RWPE1 (cell line): ENCODE measurements around the gene CASKIN1.

Experiments used
- CTCF ChIA-PET: fragments of 350-600 bp; sonication (Branson Sonifier 250); formaldehyde crosslinking; extraction: SDS; loops from one replicate; lab custom pipeline; 2021; lab: Yijun Ruan, JAX
- POLR2A ChIA-PET: fragments of 400-600 bp; formaldehyde crosslinking; extraction: SDS; loops from one replicate; lab custom pipeline; 2020; ENCODE audit warnings: antibody characterized with exemption; ENCODE audit not compliant: low non-redundant PET; lab: Yijun Ruan, JAX
- DNase-seq: peaks from one replicate; pipeline ENCODE4 v3.0.0; 2012; ENCODE audit warnings: low spot score
- H3K27ac ChIP-seq: fragments of 450-650 bp; 2 replicates; pipeline ENCODE4 v1.5.1; 2017
- TF ChIP-seq, protein P1 (sequence below): fragments of 450-650 bp; conservative IDR thresholded peaks from 2 replicates; pipeline ENCODE4 v1.5.1; 2017; ENCODE audit warnings: low read depth, mild to moderate bottlenecking

Gene CASKIN1

DNA sequence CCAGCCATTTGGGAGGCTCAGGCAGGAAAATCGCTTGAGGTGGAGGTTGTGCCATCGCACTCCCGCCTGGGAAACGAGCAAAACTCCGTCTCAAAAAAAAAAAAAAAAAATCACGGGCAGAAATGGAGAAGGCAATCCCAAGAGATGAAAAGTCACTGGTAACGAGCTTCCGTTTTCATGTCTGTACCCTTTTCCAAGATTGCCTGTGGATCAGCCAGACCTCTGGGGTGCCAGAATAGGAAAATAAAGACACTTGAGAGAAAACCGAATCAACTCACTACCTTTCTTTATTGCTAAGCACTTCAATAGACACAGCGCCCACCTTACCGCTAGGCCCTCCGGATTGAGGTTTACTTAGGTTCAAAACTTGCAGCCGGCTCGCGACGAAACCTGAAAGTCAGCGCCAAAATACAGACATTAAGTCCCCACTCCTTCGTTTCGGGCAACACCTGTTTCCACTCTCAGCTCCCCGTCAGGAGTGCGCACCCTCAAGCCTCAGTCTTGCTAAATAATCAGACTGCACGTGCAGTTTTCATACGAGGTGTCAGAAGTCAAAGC is 41.8 kb downstream of the CASKIN1 start:
- TF ChIP-seq, protein P1, sequence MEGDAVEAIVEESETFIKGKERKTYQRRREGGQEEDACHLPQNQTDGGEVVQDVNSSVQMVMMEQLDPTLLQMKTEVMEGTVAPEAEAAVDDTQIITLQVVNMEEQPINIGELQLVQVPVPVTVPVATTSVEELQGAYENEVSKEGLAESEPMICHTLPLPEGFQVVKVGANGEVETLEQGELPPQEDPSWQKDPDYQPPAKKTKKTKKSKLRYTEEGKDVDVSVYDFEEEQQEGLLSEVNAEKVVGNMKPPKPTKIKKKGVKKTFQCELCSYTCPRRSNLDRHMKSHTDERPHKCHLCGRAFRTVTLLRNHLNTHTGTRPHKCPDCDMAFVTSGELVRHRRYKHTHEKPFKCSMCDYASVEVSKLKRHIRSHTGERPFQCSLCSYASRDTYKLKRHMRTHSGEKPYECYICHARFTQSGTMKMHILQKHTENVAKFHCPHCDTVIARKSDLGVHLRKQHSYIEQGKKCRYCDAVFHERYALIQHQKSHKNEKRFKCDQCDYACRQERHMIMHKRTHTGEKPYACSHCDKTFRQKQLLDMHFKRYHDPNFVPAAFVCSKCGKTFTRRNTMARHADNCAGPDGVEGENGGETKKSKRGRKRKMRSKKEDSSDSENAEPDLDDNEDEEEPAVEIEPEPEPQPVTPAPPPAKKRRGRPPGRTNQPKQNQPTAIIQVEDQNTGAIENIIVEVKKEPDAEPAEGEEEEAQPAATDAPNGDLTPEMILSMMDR, result no peak
- DNase-seq, result no peak
- ChIA-PET POLR2A (interaction anchor here (0.5 to 1.5 kb wide), 3 partner anchors 9 to 241 kb away, joined by 3 to 14 read pairs (median 3); no protein-coding TSS in a partner anchor), CTCF (no interaction called here)
- H3K27ac ChIP-seq, result peak overlapping the region; percentile 100

DNA sequence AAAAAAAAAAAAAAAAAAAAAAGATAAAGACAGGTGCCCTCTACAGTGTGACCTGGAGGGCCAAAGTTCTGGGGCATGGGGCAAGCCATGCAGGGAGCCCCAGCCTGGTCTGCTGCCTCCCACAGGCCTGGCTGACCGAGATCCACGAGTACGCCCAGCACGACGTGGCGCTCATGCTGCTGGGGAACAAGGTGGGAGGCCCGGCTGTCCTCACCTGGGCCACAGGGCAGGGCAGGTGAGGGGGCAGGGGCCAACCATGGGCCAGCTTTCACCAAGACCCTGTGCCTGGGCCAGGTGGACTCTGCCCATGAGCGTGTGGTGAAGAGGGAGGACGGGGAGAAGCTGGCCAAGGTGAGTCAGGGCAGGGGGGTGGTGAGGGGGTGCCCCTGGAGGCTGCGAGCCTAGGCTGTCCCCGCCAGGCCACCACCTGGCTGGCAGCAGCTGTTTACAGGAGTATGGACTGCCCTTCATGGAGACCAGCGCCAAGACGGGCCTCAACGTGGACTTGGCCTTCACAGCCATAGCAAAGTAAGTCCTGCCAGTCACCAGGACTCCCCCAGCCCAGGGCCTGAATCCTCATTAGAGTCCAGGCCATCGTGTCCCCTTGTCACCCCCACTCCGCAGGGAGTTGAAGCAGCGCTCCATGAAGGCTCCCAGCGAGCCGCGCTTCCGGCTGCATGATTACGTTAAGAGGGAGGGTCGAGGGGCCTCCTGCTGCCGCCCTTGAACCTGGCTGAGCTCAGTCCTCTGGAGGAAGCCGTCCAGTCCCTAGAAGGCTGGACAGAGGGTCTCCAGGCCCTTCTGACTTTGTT is 43.5 kb downstream of the CASKIN1 start:
- TF ChIP-seq, protein P1, result no peak; the same call in 1 of the 2 replicates
- ChIA-PET POLR2A (interaction anchor here (0.7 kb wide), 1 partner anchor 9 kb away, joined by 3 read pairs; no protein-coding TSS in a partner anchor), CTCF (interaction anchor here (0.7 to 1.4 kb wide), 6 partner anchors 9 to 149 kb away, joined by 3 to 5 read pairs (median 4); partner anchors contain the start of gene NHERF2)
- no peak for DNase-seq
- H3K27ac ChIP-seq, result peak overlapping the region; percentile 100

DNA sequence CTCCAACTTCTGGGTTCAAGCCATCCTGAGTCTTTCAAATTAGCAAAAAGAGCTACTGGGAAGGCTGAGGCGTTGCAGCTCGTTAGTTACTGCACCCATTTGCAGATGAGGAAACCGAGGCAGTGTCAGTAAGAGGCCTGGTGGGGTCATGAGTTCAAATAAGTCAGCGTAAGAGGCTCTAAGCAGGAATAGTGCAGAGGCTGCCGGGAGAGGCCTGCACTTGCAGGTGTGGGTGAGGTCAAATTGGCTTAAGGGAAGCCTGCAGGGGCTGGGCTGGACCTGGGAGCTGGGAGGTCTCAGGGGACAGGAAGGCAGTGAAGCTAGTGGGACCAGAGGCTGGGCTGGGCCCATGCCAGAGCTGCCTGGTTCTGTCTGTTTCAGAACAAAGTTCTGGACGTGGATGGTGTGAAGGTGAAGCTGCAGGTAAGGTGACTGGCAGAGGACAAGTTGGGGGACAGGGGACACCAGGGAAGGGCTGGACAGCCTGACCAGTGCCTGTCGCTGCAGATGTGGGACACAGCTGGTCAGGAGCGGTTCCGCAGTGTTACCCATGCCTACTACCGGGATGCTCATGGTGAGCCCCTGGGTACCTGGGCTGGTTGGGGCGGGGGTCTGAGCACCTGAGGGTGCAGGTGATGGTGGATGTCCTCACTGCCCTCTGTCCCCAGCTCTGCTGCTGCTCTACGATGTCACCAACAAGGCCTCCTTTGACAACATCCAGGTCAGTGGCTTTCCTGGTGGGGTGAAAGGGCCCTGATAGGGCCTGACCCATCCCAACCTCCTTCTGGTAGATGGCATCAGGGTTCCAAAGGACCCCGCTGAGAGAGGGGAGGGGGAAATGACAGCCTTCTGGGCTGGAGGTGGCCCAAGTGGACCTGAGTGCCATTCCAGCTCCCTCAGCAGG is 45.0 kb downstream of the CASKIN1 start:
- TF ChIP-seq, protein P1, result no peak
- no peak for DNase-seq
- ChIA-PET CTCF (interaction anchor here (0.6 to 0.7 kb wide), 2 partner anchors 11 to 43 kb away, joined by 3 read pairs; no protein-coding TSS in a partner anchor), POLR2A (no interaction called here)
- peak overlapping the region; percentile 100 for H3K27ac ChIP-seq

DNA sequence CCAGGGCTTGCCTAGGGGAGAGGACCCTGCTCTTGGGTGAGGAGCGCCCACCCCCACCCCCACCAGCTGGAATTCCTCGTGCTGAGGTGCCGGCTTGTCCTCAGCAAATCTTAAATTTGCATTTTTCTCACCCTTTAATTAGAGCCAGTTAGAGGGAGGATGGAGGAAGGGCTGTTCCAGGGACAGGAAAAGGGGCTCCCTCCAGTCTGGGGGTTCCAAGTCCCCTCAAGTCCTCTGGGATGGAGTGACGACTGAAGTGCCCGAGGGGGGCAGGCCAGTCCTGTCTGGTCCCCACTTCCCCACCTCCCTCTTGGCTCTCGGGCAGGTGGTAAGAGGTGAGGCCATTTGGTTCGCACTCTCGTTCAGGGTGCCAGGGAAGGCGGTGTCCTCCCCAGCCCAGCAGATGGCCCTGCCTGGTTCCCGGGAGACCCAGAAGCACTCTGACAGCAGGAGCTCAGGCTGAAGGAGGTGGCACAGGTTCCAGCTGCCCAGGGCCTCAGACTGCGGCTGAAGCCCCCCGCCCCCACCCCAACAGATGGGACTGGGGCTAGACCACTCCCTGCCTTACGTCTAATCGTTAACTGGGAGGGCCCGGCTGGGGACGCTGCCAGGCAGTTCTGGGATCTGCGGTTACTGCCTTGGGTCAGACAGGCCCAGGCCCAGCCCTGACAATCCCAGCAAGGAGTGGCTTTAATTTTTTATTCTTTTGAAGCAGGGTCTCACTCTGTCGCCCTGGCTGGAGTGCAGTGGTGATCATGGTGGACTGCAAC is 45.8 kb downstream of the CASKIN1 start:
- TF ChIP-seq, protein P1, result peak; percentile 16; the same call in 1 of the 2 replicates
- H3K27ac ChIP-seq, result peak overlapping the region; percentile 100
- ChIA-PET CTCF (interaction anchor here (0.6 to 1.9 kb wide), 4 partner anchors 10 to 59 kb away, joined by 3 to 8 read pairs (median 4); no protein-coding TSS in a partner anchor), POLR2A (interaction anchor here (0.6 kb wide), 1 partner anchor 128 kb away, joined by 7 read pairs; no protein-coding TSS in a partner anchor)
- no peak for DNase-seq

DNA sequence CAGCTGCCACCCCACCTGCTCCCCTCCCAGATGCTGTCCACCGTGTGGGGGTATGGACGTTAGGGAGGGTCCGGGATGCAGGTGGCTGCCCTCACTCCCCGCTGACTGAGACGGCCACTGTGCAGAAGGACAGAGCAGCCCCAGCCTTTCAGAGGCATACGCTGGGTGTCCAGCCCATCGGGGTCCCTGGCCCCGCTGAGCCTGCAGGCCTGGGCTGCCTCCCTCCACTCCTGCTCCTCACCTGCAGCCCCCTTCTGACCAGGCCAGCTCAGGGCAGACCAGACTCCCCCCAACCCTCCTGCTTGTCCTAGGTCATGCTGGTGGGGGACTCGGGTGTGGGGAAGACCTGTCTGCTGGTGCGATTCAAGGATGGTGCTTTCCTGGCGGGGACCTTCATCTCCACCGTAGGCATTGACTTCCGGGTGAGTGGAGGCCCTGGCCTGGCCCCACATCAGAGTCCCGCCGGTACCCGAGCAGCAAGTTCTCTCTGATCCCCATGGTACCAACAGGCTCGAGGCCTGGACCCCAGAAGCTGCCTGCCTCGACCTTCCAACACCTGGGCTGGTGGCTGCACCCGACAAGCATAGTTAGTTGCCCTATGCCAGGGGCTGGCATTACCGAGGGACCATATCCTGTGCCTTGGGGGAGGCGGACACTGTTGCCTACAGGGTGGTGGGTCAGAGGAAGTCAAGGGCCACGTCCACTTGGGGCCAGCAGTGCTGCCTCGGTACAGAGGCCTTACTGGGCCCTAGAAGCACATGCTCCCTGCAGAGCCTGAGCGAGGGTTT is 46.6 kb downstream of the CASKIN1 start:
- CTCF ChIA-PET, result interaction anchor here (0.6 to 1.9 kb wide), 4 partner anchors 9 to 127 kb away, joined by 3 to 8 read pairs (median 4); no protein-coding TSS in a partner anchor
- POLR2A ChIA-PET, result interaction anchor here (0.6 kb wide), 1 partner anchor 127 kb away, joined by 7 read pairs; no protein-coding TSS in a partner anchor
- TF ChIP-seq, protein P1, result no peak
- no peak for DNase-seq
- peak overlapping the region; percentile 100 for H3K27ac ChIP-seq
